ENCODE data around the gene EGLN1.

EGLN1 gene

GRCh38 chr1:231396643-231397042 lies 25.4 kb downstream of the EGLN1 start:
- DNase-seq (ENCODE audit: low spot score), result no peak

GRCh38 chr1:231395998-231396390 lies 26.1 kb downstream of the EGLN1 start:
- no peak for DNase-seq (ENCODE audit: low spot score)

GRCh38 chr1:231395076-231395997 lies 26.8 kb downstream of the EGLN1 start:
- DNase-seq (ENCODE audit: low spot score), result no peak

GRCh38 chr1:231393668-231394067 lies 28.4 kb downstream of the EGLN1 start:
- DNase-seq (ENCODE audit: low spot score), result no peak

GRCh38 chr1:231392389-231393131 lies 29.5 kb downstream of the EGLN1 start:
- DNase-seq (ENCODE audit: low spot score), result no peak

- DNase-seq (ENCODE audit: low spot score), result no peak
These were observed 32.0 kb downstream of the EGLN1 start for GRCh38 chr1:231390071-231390470.

GRCh38 chr1:231387770-231388669 lies 34.1 kb downstream of the EGLN1 start:
- DNase-seq (ENCODE audit: low spot score), result no peak

- DNase-seq (ENCODE audit: low spot score), result no peak
These were observed 35.6 kb downstream of the EGLN1 start for GRCh38 chr1:231386466-231386865.

- peak; percentile 27 for DNase-seq (ENCODE audit: low spot score)
These were observed 36.7 kb downstream of the EGLN1 start for GRCh38 chr1:231385416-231385748.

GRCh38 chr1:231384696-231385415 lies 37.2 kb downstream of the EGLN1 start:
- DNase-seq (ENCODE audit: low spot score), result no peak

- peak; percentile 40 for DNase-seq (ENCODE audit: low spot score)
These were observed 38.8 kb downstream of the EGLN1 start for GRCh38 chr1:231383159-231383860.

- no peak for DNase-seq (ENCODE audit: low spot score)
These were observed 39.7 kb downstream of the EGLN1 start for GRCh38 chr1:231382426-231382825.

GRCh38 chr1:231381729-231382128 lies 40.4 kb downstream of the EGLN1 start:
- no peak for DNase-seq (ENCODE audit: low spot score)

GRCh38 chr1:231376875-231377549 lies 45.1 kb downstream of the EGLN1 start:
- DNase-seq (ENCODE audit: low spot score), result no peak

GRCh38 chr1:231376101-231376500 lies 46.0 kb downstream of the EGLN1 start:
- no peak for DNase-seq (ENCODE audit: low spot score)

GRCh38 chr1:231374394-231374793 lies 47.7 kb downstream of the EGLN1 start:
- DNase-seq (ENCODE audit: low spot score), result no peak

GRCh38 chr1:231372501-231372900 lies 49.6 kb downstream of the EGLN1 start:
- DNase-seq (ENCODE audit: low spot score), result no peak

GRCh38 chr1:231369282-231369681 lies 52.8 kb downstream of the EGLN1 start:
- DNase-seq (ENCODE audit: low spot score), result no peak

GRCh38 chr1:231364192-231364591 lies 57.9 kb downstream of the EGLN1 start:
- no peak for DNase-seq (ENCODE audit: low spot score)

- DNase-seq (ENCODE audit: low spot score), result no peak
These were observed 58.5 kb downstream of the EGLN1 start for GRCh38 chr1:231363624-231364023.

Data from HuH-7.5 (cell line).